Gastroesophageal sphincter (tissue), 4 donors: ENCODE results near the gene IFNL1. TPM values are rescaled to one million over a fixed set of nuclear protein-coding genes. Genes with fewer than 3 reads are reported as not detected.
"Not testable (repeated sequence)": the region's sequence is repeated elsewhere in the genome, so short reads cannot be mapped to it uniquely, and the experiment has no call there.

Experiments used
- ATAC-seq: fragments of 150-250 bp; one replicate; pipeline ENCODE4 v1.9.1; 2016; ENCODE audit warnings: mild to moderate bottlenecking, moderate library complexity
- H3K27ac ChIP-seq, 4 donors: fragments of 200-600 bp; sonication (generic) in 3 of 4; 1 replicate in 3 of 4; 2 replicates in 1 of 4; pipeline ENCODE4 v1.5.1; 2016 to 2019
- H3K27me3 ChIP-seq: fragments of 200-600 bp; sonication (generic); one replicate; pipeline ENCODE4 v1.5.1; 2019
- H3K36me3 ChIP-seq, 2 donors: fragments of 200-600 bp; sonication (generic); one replicate each; pipeline ENCODE4 v1.5.1; 2019; ENCODE audit warnings: control low read depth in 1 of 2
- H3K4me1 ChIP-seq, 3 donors: fragments of 200-600 bp; sonication (generic); 1 replicate in 2 of 3; 2 replicates in 1 of 3; pipeline ENCODE4 v1.5.1; 2016 to 2019; ENCODE audit warnings: control low read depth in 2 of 3
- H3K4me3 ChIP-seq, 2 donors: fragments of 200-600 bp; sonication (generic); one replicate each; pipeline ENCODE4 v1.5.1; 2019; ENCODE audit warnings: mild to moderate bottlenecking in 1 of 2, moderate library complexity in 1 of 2
- H3K9me3 ChIP-seq, 3 donors: fragments of 200-600 bp; sonication (generic); one replicate each; pipeline ENCODE4 v1.5.1; 2017 to 2019; ENCODE audit warnings: control low read depth in 2 of 3
- CTCF ChIP-seq, 4 experiments: fragments of 200-600 bp in 2 of 4; fragments of 450-650 bp in 2 of 4; sonication (generic) in 1 of 4; IDR thresholded peaks; one replicate each; pipeline ENCODE4 v1.5.1; 2017 to 2019; ENCODE audit warnings: antibody characterized with exemption in 4 of 4, mild to moderate bottlenecking in 2 of 4, moderate library complexity in 2 of 4
- EP300 ChIP-seq: sonication (generic); formaldehyde crosslinking; IDR thresholded peaks from one replicate; pipeline ENCODE4 v1.6.1; 2017; ENCODE audit warnings: antibody characterized with exemption, mild to moderate bottlenecking
- POLR2A ChIP-seq, 2 donors: fragments of 450-650 bp; IDR thresholded peaks; one replicate each; pipeline ENCODE4 v1.6.1; 2017; ENCODE audit warnings: antibody characterized with exemption in 2 of 2, mild to moderate bottlenecking in 2 of 2, moderate library complexity in 1 of 2
- POLR2AphosphoS5 ChIP-seq: sonication (generic); formaldehyde crosslinking; IDR thresholded peaks from one replicate; pipeline ENCODE4 v1.6.1; 2017; ENCODE audit warnings: antibody characterized with exemption
- WGBS, 2 donors: methylation state at CpG; one replicate each; pipeline ENCODE4 v1.1.5; 2018; ENCODE audit warnings: low coverage in 1 of 2; 5-methylcytosine and 5-hydroxymethylcytosine counted together
- total RNA-seq, 4 donors: library from RNA; depleted of rRNA; stranded (reverse); fragments of >200 nt; gene quantifications; one replicate each; pipeline ENCODE4 v1.1.0, GENCODE V29; 2016

IFNL1 gene
- total RNA-seq, 4 donors from 2014 or later, result not detected

- no peak overlapping the region for H3K4me3 ChIP-seq
- WGBS, 2 donors, result 81 to 91% methylated on average over 5 to 6 of the region's 7 CpGs
- TF ChIP-seq POLR2A (IDR thresholded peaks at IDR 0.05) (no peak), CTCF (IDR thresholded peaks at IDR 0.05) (no peak), EP300 (no peak), POLR2AphosphoS5 (no peak)
- no peak overlapping the region for H3K27ac ChIP-seq
- H3K4me1 ChIP-seq, result peaks cover 0 to 10% (median 0%) of the 10 kb centered on the region in 3 donors
- no peaks in the 10 kb centered on the region for H3K36me3 ChIP-seq
- H3K9me3 ChIP-seq, result no peaks in the 10 kb centered on the region
- peaks cover 6% of the 10 kb centered on the region for H3K27me3 ChIP-seq
- no peak for ATAC-seq
Measured at GRCh38 chr19:39329948-39330347, 33.7 kb downstream of the IFNL1 start.

GRCh38 chr19:39332293-39332692 lies 36.1 kb downstream of the IFNL1 start:
- no peak overlapping the region for H3K4me3 ChIP-seq
- no peak overlapping the region for H3K27ac ChIP-seq
- no peak for TF ChIP-seq EP300
- no peaks in the 10 kb centered on the region for H3K9me3 ChIP-seq
- no peak for ATAC-seq
- WGBS, 2 donors, result 79 to 85% methylated on average over 3 to 7 of the region's 7 CpGs
- no peaks in the 10 kb centered on the region for H3K36me3 ChIP-seq
- peaks cover 6% of the 10 kb centered on the region for H3K27me3 ChIP-seq
- H3K4me1 ChIP-seq, result peaks cover 0 to 10% (median 0%) of the 10 kb centered on the region in 3 donors

- not testable (repeated sequence) for ATAC-seq, H3K9me3 ChIP-seq, H3K36me3 ChIP-seq, H3K27ac ChIP-seq, H3K27me3 ChIP-seq, H3K4me1 ChIP-seq, H3K4me3 ChIP-seq
- WGBS, 2 donors, result 76% methylated on average over 5 of the region's 6 CpGs; no CpG with 5 or more reads in 1 of the 2 donors
Measured at GRCh38 chr19:39332738-39333137, 36.5 kb downstream of the IFNL1 start.

GRCh38 chr19:39333507-39333906 lies 37.3 kb downstream of the IFNL1 start:
- peaks cover 0 to under 1% (median 0%) of the 10 kb centered on the region in 3 donors for H3K4me1 ChIP-seq
- H3K27me3 ChIP-seq, result peaks cover 6% of the 10 kb centered on the region
- ATAC-seq, result no peak
- 79% methylated on average over 2 to 4 of the region's 6 CpGs for WGBS, 2 donors
- no peaks in the 10 kb centered on the region for H3K36me3 ChIP-seq
- no peak overlapping the region for H3K4me3 ChIP-seq
- no peak overlapping the region for H3K27ac ChIP-seq
- no peaks in the 10 kb centered on the region for H3K9me3 ChIP-seq
- TF ChIP-seq POLR2A (IDR thresholded peaks at IDR 0.05), result no peak
- no peak for TF ChIP-seq CTCF (IDR thresholded peaks at IDR 0.05)

- Histone ChIP-seq H3K4me3 (peak overlapping the region in 1 of 2 donors; percentile 47), H3K9me3 (no peaks in the 10 kb centered on the region), H3K27ac (no peak overlapping the region), H3K36me3 (no peaks in the 10 kb centered on the region), H3K27me3 (no peaks in the 10 kb centered on the region), H3K4me1 (no peaks in the 10 kb centered on the region)
- TF ChIP-seq POLR2A (IDR thresholded peaks at IDR 0.05) (no peak), POLR2AphosphoS5 (no peak), CTCF (IDR thresholded peaks at IDR 0.05) (no peak), EP300 (no peak)
- ATAC-seq, result no peak
- WGBS, 2 donors, result 89 to 92% methylated on average over 5 of the region's 5 CpGs
Measured at GRCh38 chr19:39334444-39334976, 38.3 kb downstream of the IFNL1 start.

GRCh38 chr19:39335168-39335548 lies 39.0 kb downstream of the IFNL1 start:
- H3K4me1 ChIP-seq, result no peaks in the 10 kb centered on the region
- no peaks in the 10 kb centered on the region for H3K36me3 ChIP-seq
- 60% methylated on average over 3 of the region's 6 CpGs; no CpG with 5 or more reads in 1 of the 2 donors for WGBS, 2 donors
- H3K4me3 ChIP-seq, result peak overlapping the region; percentile 8 to 47
- no peaks in the 10 kb centered on the region for H3K27me3 ChIP-seq
- no peak for TF ChIP-seq CTCF (IDR thresholded peaks at IDR 0.05)
- TF ChIP-seq POLR2AphosphoS5, result no peak
- TF ChIP-seq POLR2A (IDR thresholded peaks at IDR 0.05), result no peak
- no peak for TF ChIP-seq EP300
- no peak for ATAC-seq
- no peaks in the 10 kb centered on the region for H3K9me3 ChIP-seq
- peak overlapping the region in 3 of 4 donors; percentile 53 to 69 (median 57) for H3K27ac ChIP-seq
